CD4-positive, CD25-positive, alpha-beta regulatory T cell (primary cell): Measurements from ENCODE around the gene CACNB2. TPM values are rescaled to one million over a fixed set of nuclear protein-coding genes. Genes with fewer than 3 reads are reported as not detected.

Experiments used
- ATAC-seq, 2 donors: fragments of 150-1000 bp; cut with Tn5 transposase; one replicate each; pipeline ENCODE4 v1.10.0; 2021; ENCODE audit warnings: low read depth in 2 of 2, moderate number of reproducible peaks in 2 of 2, moderate library complexity in 1 of 2
- DNase-seq, 3 donors: peaks; one replicate each; pipeline versions ENCODE4 v3.0.0 to v3.0.0-alpha.2; 2012 to 2022; ENCODE audit warnings: mixed read lengths in 1 of 3
- H3K27ac ChIP-seq: one replicate; pipeline ENCODE4 v1.7.0; 2013; ENCODE audit warnings: mild to moderate bottlenecking, low read length; ENCODE audit not compliant: insufficient read depth, poor library complexity, severe bottlenecking
- H3K27me3 ChIP-seq: one replicate; pipeline ENCODE4 v1.7.0; 2013; ENCODE audit warnings: low read length; ENCODE audit not compliant: control insufficient read depth, insufficient read depth
- H3K36me3 ChIP-seq: one replicate; pipeline ENCODE4 v1.7.0; 2013; ENCODE audit warnings: mild to moderate bottlenecking, low read length, moderate library complexity; ENCODE audit not compliant: control insufficient read depth, insufficient read depth
- H3K4me1 ChIP-seq: 2 replicates; pipeline ENCODE4 v1.7.0; 2013; ENCODE audit warnings: mild to moderate bottlenecking, low read length; ENCODE audit not compliant: insufficient read depth, control insufficient read depth, poor library complexity, severe bottlenecking
- H3K4me3 ChIP-seq: one replicate; pipeline ENCODE4 v1.7.0; 2013; ENCODE audit warnings: low read depth, mild to moderate bottlenecking, low read length, moderate library complexity
- H3K9me3 ChIP-seq, 2 experiments: 1 replicate in 1 of 2; 2 replicates in 1 of 2; pipeline ENCODE4 v1.7.0; 2013; ENCODE audit warnings: low read length in 2 of 2, mild to moderate bottlenecking in 1 of 2, moderate library complexity in 1 of 2; ENCODE audit not compliant: control insufficient read depth in 2 of 2
- H3K27ac Mint-ChIP-seq, 3 donors: one replicate each; pipeline ENCODE4 v1.8.0; 2020 to 2022; ENCODE audit warnings: mild to moderate bottlenecking in 3 of 3, mixed read lengths in 3 of 3, moderate library complexity in 2 of 3
- H3K27me3 Mint-ChIP-seq: one replicate; pipeline ENCODE4 v1.8.0; 2022; ENCODE audit warnings: mild to moderate bottlenecking, mixed read lengths
- H3K36me3 Mint-ChIP-seq: one replicate; pipeline ENCODE4 v1.8.0; 2020; ENCODE audit warnings: mixed read lengths
- H3K4me1 Mint-ChIP-seq, 4 donors: one replicate each; pipeline ENCODE4 v1.8.0; 2020 to 2022; ENCODE audit warnings: mixed read lengths in 4 of 4, mild to moderate bottlenecking in 1 of 4
- H3K4me3 Mint-ChIP-seq, 4 donors: one replicate each; pipeline ENCODE4 v1.8.0; 2020 to 2022; ENCODE audit warnings: mild to moderate bottlenecking in 4 of 4, mixed read lengths in 4 of 4, moderate library complexity in 3 of 4
- H3K9me3 Mint-ChIP-seq, 7 donors: one replicate each; pipeline ENCODE4 v1.8.0; 2020 to 2022; ENCODE audit warnings: mixed read lengths in 7 of 7, mild to moderate bottlenecking in 3 of 7, moderate library complexity in 2 of 7
- polyA plus RNA-seq, 4 donors: library from polyadenylated mRNA; unstranded; fragments of 300-500 nt; fragmentation: Illumina TruSeq; gene quantifications; one replicate each; pipeline ENCODE4 v1.2.3, GENCODE V29; 2021
- total RNA-seq: library from RNA; stranded (reverse); gene quantifications from one replicate; pipeline ENCODE4 v1.2.3, GENCODE V29; 2022

The CACNB2 gene
- total and polyA plus RNA-seq, 5 donors from 2014 or later = 0.39 to 0.80 (median 0.49) TPM

DNA sequence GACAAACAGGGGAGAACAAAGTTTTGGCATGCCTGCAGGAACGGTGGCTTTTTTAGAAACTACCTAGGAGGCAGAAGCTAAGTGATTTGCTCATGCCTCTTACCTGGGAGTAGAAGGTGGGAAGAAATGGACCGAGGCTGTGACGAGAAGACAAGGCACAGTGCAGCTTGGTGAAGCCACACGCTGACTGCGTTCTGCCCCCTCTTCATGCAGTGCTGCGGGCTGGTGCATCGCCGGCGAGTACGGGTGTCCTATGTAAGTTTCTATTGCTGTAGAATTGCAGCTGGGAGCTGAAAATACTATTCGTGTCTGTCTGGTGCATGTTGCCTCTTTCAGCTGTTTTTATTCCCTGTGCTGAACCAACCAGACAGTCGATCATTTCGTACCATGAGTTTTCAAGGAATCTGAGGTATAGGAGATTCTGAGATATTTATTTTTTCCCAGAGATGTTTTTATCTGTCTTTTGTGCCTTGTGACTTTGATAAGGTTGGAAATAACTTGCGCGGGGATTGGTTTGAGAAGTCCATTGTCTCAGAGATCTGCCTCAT lies 120.9 kb downstream of the CACNB2 start:
- Mint-ChIP-seq H3K4me1 (no peaks in the 10 kb centered on the region), H3K4me3 (no peak overlapping the region), H3K9me3 (no peaks in the 10 kb centered on the region), H3K27ac (no peak overlapping the region), H3K36me3 (no peaks in the 10 kb centered on the region), H3K27me3 (peaks cover 14% of the 10 kb centered on the region)
- Histone ChIP-seq H3K9me3 (no peaks in the 10 kb centered on the region), H3K4me3 (no peak overlapping the region), H3K27me3 (no peaks in the 10 kb centered on the region), H3K4me1 (no peaks in the 10 kb centered on the region), H3K36me3 (no peaks in the 10 kb centered on the region), H3K27ac (no peak overlapping the region)
- no peak for ATAC-seq
- no peak for DNase-seq

DNA sequence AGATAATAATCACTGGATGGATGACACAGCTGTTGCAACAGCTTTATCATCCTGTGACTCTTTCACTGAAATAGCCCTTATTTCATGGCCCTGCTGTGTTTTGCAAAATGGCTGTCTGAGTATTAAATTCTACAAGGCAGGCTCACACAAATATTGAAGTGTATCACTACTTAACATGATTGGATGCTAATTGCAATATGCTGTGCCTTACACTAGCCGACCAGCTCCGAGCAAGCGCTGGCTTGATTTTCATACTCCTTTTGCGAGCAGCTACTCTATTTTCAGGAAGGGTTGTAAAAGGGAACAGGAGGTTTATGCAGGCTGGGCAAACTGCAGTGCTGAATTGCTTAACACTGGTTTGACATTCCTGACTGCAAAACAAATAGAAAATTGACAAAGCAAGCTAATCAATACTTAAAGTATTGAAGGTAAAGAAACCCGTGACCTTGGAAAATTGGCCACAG lies 121.6 kb downstream of the CACNB2 start:
- no peak for DNase-seq

DNA sequence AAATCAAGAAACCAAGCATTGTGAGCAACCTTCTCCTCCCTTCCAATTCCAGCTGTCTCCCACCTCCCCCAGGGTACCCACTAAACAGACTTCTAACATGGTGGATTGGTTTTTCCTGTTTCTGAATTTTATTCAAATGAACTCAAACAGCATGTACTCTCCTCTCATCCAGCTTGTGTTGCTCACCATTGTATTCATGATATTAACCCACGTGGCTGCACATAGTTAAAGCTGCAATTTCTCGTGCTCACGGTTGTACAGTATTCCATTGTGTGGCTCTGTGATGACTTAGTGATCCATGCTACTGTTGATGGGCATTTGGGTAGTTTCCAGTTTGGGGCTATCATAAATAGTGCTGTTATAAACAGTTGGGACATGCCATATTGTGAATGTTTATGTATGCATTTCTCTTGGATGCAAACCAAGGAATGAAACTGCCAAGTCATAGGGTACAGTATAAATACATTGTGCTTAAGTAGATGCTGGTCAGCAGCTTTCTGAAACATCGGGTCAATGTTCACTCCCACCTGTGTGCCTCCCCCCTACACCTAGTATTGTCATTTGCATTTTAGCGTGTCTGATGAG lies 124.3 kb downstream of the CACNB2 start:
- Mint-ChIP-seq H3K9me3 (no peaks in the 10 kb centered on the region), H3K4me1 (no peaks in the 10 kb centered on the region), H3K36me3 (no peaks in the 10 kb centered on the region), H3K27me3 (peaks cover 14% of the 10 kb centered on the region), H3K4me3 (no peak overlapping the region), H3K27ac (no peak overlapping the region)
- H3K9me3 ChIP-seq = no peaks in the 10 kb centered on the region
- H3K4me1 ChIP-seq = no peaks in the 10 kb centered on the region
- no peak for ATAC-seq
- H3K27me3 ChIP-seq = no peaks in the 10 kb centered on the region
- no peak for DNase-seq
- H3K4me3 ChIP-seq = no peak overlapping the region
- no peak overlapping the region for H3K27ac ChIP-seq
- no peaks in the 10 kb centered on the region for H3K36me3 ChIP-seq

More for the DNA sequence above, 121.6 kb downstream of the CACNB2 start:
- Mint-ChIP-seq H3K4me3 (no peak overlapping the region), H3K36me3 (no peaks in the 10 kb centered on the region), H3K9me3 (no peaks in the 10 kb centered on the region), H3K27ac (no peak overlapping the region), H3K27me3 (peaks cover 14% of the 10 kb centered on the region), H3K4me1 (no peaks in the 10 kb centered on the region)
- Histone ChIP-seq H3K4me3 (no peak overlapping the region), H3K27ac (no peak overlapping the region), H3K27me3 (no peaks in the 10 kb centered on the region), H3K36me3 (no peaks in the 10 kb centered on the region), H3K9me3 (no peaks in the 10 kb centered on the region), H3K4me1 (no peaks in the 10 kb centered on the region)
- no peak for ATAC-seq

DNA sequence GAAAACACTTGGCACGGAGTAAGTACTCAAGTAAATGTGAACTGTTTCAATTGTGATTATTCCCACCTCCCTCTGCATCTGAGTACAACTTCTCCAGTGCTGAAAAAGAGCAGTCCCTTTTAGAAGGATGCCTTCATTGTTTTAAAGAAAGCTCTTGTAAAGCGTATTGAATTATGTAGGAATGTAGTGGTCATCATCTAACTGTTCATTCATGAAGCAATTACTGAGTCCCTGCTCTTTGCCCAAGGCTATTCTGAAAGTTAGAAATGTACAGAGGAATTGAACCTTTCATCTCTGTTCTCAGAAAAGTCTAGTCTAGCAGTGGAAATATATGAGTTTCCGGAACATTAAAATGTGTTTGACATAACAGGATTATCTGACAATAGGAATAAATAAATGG lies 127.8 kb downstream of the CACNB2 start:
- H3K36me3 ChIP-seq = no peaks in the 10 kb centered on the region
- DNase-seq (no peak), ATAC-seq (no peak)
- no peaks in the 10 kb centered on the region for H3K9me3 Mint-ChIP-seq
- no peaks in the 10 kb centered on the region for H3K27me3 ChIP-seq
- no peak overlapping the region for H3K4me3 ChIP-seq
- H3K36me3 Mint-ChIP-seq = no peaks in the 10 kb centered on the region
- H3K4me1 ChIP-seq = no peaks in the 10 kb centered on the region
- no peaks in the 10 kb centered on the region for H3K4me1 Mint-ChIP-seq
- H3K27ac ChIP-seq = no peak overlapping the region
- peaks cover 5% of the 10 kb centered on the region for H3K27me3 Mint-ChIP-seq
- no peak overlapping the region for H3K27ac Mint-ChIP-seq
- no peaks in the 10 kb centered on the region for H3K9me3 ChIP-seq
- no peak overlapping the region for H3K4me3 Mint-ChIP-seq

DNA sequence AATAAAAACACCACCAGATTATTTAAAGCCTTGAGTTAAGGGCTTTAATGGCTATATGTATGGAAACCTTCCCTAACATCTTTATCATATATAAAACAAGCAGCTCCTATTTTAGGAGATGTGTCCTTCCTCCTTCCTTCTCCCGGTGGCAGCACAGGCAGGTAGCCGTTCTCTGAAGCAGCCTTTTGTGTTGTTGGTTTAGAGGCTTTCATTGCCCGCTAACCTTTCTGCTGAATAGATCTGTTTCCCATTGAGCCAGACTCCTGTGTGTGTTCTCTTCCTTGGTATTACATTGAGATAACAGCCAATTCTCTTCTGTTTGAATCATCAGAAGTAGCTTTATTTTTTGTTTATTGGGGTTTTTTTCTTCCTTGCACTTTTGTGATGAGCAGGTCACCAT lies 131.3 kb downstream of the CACNB2 start:
- H3K27ac ChIP-seq = no peak overlapping the region
- H3K4me3 ChIP-seq = no peak overlapping the region
- Mint-ChIP-seq H3K27me3 (no peaks in the 10 kb centered on the region), H3K36me3 (no peaks in the 10 kb centered on the region), H3K27ac (no peak overlapping the region), H3K4me1 (no peaks in the 10 kb centered on the region), H3K4me3 (no peak overlapping the region), H3K9me3 (no peaks in the 10 kb centered on the region)
- no peaks in the 10 kb centered on the region for H3K4me1 ChIP-seq
- no peaks in the 10 kb centered on the region for H3K36me3 ChIP-seq
- DNase-seq (no peak), ATAC-seq (no peak)
- H3K9me3 ChIP-seq = no peaks in the 10 kb centered on the region
- no peaks in the 10 kb centered on the region for H3K27me3 ChIP-seq

DNA sequence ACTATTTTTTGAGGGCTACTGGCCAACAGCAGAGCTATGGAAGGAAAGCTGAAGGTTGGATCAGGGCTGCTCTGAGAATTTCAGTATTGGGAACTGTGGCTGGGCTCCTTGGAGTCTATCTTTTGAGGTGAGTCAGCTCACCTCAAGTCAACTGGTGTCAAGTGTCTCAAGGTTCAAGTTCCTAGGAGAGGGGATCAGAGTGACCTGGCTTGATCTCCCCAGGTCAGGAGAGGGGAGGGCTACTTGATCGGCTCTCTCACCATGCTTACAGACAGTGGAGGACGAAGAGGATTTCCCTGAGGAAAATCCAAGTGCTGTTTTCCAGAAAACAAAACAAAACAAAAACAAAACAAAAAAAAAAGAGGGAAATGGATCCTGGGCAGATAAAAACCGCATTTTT lies 132.8 kb downstream of the CACNB2 start:
- no peak overlapping the region for H3K4me3 ChIP-seq
- H3K4me1 ChIP-seq = no peaks in the 10 kb centered on the region
- no peak overlapping the region for H3K27ac Mint-ChIP-seq
- H3K27me3 ChIP-seq = no peaks in the 10 kb centered on the region
- H3K9me3 Mint-ChIP-seq = no peaks in the 10 kb centered on the region
- H3K4me1 Mint-ChIP-seq = no peaks in the 10 kb centered on the region
- no peak for DNase-seq
- no peaks in the 10 kb centered on the region for H3K27me3 Mint-ChIP-seq
- no peaks in the 10 kb centered on the region for H3K9me3 ChIP-seq
- ATAC-seq = no peak
- H3K36me3 ChIP-seq = no peaks in the 10 kb centered on the region
- no peaks in the 10 kb centered on the region for H3K36me3 Mint-ChIP-seq
- H3K27ac ChIP-seq = no peak overlapping the region
- H3K4me3 Mint-ChIP-seq = no peak overlapping the region

DNA sequence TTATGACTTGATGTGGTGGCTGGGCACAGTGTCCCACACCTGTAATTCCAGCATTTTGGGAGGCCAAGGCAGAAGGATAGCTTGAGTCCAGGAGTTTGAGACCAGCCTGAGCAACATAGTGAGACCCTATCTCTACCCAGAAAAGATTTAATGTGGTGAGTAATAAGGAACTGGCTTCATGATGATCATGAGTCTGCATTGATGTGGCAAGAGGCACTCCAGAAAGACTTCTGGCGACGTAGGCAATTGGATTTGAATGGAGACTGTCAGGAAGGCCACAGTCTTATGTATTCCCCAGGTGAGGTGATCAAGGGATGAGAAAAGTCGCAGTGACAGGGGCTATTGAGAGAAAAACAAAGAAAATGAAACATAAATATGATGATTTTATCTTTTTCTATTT lies 138.0 kb downstream of the CACNB2 start:
- Histone ChIP-seq H3K4me1 (no peaks in the 10 kb centered on the region), H3K9me3 (no peaks in the 10 kb centered on the region), H3K36me3 (no peaks in the 10 kb centered on the region), H3K4me3 (no peak overlapping the region), H3K27me3 (no peaks in the 10 kb centered on the region), H3K27ac (no peak overlapping the region)
- Mint-ChIP-seq H3K36me3 (no peaks in the 10 kb centered on the region), H3K9me3 (no peaks in the 10 kb centered on the region), H3K4me1 (no peaks in the 10 kb centered on the region), H3K4me3 (no peak overlapping the region), H3K27me3 (no peaks in the 10 kb centered on the region), H3K27ac (no peak overlapping the region)
- DNase-seq (no peak), ATAC-seq (no peak)

DNA sequence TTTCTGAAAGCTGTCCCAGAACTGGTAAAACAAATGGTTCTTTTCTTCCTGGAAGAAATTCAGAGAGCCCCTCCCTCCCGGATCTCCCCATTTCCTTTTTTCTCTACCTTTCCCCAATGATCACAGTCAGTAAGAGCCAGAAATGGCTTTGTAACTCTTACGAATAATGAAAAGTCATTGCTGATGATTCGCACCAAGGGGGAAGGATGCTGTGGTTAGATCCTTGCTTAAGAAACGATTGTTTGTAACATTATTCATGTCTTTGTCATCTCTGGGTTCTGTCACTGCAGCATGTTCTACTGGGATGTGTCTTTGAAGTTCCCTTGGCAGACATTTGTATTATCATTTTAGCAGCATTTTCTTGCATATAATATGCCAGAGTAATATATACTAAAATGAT lies 138.9 kb downstream of the CACNB2 start:
- Mint-ChIP-seq H3K27me3 (no peaks in the 10 kb centered on the region), H3K4me3 (no peak overlapping the region), H3K9me3 (no peaks in the 10 kb centered on the region), H3K36me3 (no peaks in the 10 kb centered on the region), H3K4me1 (no peaks in the 10 kb centered on the region), H3K27ac (no peak overlapping the region)
- DNase-seq = no peak
- H3K9me3 ChIP-seq = no peaks in the 10 kb centered on the region
- no peaks in the 10 kb centered on the region for H3K27me3 ChIP-seq
- no peak for ATAC-seq
- no peak overlapping the region for H3K4me3 ChIP-seq
- H3K27ac ChIP-seq = no peak overlapping the region
- H3K36me3 ChIP-seq = no peaks in the 10 kb centered on the region
- no peaks in the 10 kb centered on the region for H3K4me1 ChIP-seq
